GM18867 (cell line): ENCODE data around the gene COL27A1.

Experiments used
- ATAC-seq: cut with Tn5 transposase; IDR thresholded peaks from one replicate; pipeline ENCODE4 v1.9.1; 2021; ENCODE audit warnings: mild to moderate bottlenecking, moderate library complexity; ENCODE audit not compliant: unreplicated experiment

Gene COL27A1

GRCh38 chr9:114261987-114262386 lies 106.7 kb downstream of the COL27A1 start:
- no peak for ATAC-seq

GRCh38 chr9:114263853-114264510 lies 108.6 kb downstream of the COL27A1 start:
- ATAC-seq, result no peak

GRCh38 chr9:114264806-114265550 lies 109.6 kb downstream of the COL27A1 start:
- no peak for ATAC-seq

- ATAC-seq, result no peak
These were observed 111.6 kb downstream of the COL27A1 start for GRCh38 chr9:114266969-114267368.

- ATAC-seq, result no peak
These were observed 113.7 kb downstream of the COL27A1 start for GRCh38 chr9:114269023-114269422.

GRCh38 chr9:114270120-114270975 lies 115.0 kb downstream of the COL27A1 start:
- no peak for ATAC-seq

- ATAC-seq, result no peak
These were observed 116.5 kb downstream of the COL27A1 start for GRCh38 chr9:114271556-114272510.

GRCh38 chr9:114272739-114273431 lies 117.5 kb downstream of the COL27A1 start:
- ATAC-seq, result no peak

- ATAC-seq, result no peak
These were observed 118.1 kb downstream of the COL27A1 start for GRCh38 chr9:114273461-114273881.

- no peak for ATAC-seq
These were observed 118.9 kb downstream of the COL27A1 start for GRCh38 chr9:114274217-114274616.

- no peak for ATAC-seq
These were observed 120.1 kb downstream of the COL27A1 start for GRCh38 chr9:114275246-114276004.

- ATAC-seq, result no peak
These were observed 121.8 kb downstream of the COL27A1 start for GRCh38 chr9:114276908-114277821.

- ATAC-seq, result no peak
These were observed 123.0 kb downstream of the COL27A1 start for GRCh38 chr9:114278356-114278755.

- no peak for ATAC-seq
These were observed 123.7 kb downstream of the COL27A1 start for GRCh38 chr9:114278881-114279570.

GRCh38 chr9:114279693-114280092 lies 124.4 kb downstream of the COL27A1 start:
- ATAC-seq, result no peak

GRCh38 chr9:114280636-114281472 lies 125.5 kb downstream of the COL27A1 start:
- no peak for ATAC-seq
